HG02943 (cell line): ENCODE data around the gene EPHB1.
"Not testable (repeated sequence)": the region's sequence is repeated elsewhere in the genome, so short reads cannot be mapped to it uniquely, and the experiment has no call there.

Experiments
- ATAC-seq: cut with Tn5 transposase; IDR thresholded peaks from one replicate; pipeline ENCODE4 v1.9.1; 2021; ENCODE audit warnings: mild to moderate bottlenecking, low read depth, moderate library complexity; ENCODE audit not compliant: unreplicated experiment

EPHB1 gene

GRCh38 chr3:134933997-134934396, 138.9 kb downstream of the EPHB1 start:
- no peak for ATAC-seq

- ATAC-seq: no peak
These were observed 139.9 kb downstream of the EPHB1 start for GRCh38 chr3:134934933-134935332.

GRCh38 chr3:134937256-134938028, 142.4 kb downstream of the EPHB1 start:
- ATAC-seq: no peak

DNA sequence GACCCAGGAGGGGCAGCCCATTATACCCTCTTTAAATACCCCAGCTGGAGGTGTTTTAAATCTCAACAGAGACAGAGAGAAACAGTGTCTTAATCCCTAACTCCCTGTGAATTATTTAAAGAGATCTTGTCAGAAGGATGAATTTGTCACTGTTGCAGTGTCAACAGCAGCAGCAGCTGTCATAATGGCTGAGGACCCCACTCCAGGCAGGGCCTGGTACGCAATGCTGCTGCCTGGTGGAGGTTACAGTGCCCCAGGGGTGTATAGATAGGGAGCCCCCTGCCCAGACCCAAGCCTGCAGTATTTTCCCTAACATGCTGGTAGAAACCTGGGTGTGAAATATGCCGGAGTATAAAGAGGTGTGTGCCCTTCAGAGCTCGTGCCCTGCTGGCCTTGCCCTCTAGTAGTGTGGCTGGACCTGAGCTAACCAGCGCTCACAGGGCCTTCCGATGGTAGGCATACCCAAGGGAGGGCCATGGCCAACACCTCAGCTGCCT, 143.0 kb downstream of the EPHB1 start:
- no peak for ATAC-seq

- ATAC-seq: no peak
These were observed 144.9 kb downstream of the EPHB1 start for GRCh38 chr3:134939978-134940377.

- ATAC-seq: no peak
These were observed 146.8 kb downstream of the EPHB1 start for GRCh38 chr3:134941820-134942219.

- no peak for ATAC-seq
These were observed 149.4 kb downstream of the EPHB1 start for GRCh38 chr3:134944429-134944828.

DNA sequence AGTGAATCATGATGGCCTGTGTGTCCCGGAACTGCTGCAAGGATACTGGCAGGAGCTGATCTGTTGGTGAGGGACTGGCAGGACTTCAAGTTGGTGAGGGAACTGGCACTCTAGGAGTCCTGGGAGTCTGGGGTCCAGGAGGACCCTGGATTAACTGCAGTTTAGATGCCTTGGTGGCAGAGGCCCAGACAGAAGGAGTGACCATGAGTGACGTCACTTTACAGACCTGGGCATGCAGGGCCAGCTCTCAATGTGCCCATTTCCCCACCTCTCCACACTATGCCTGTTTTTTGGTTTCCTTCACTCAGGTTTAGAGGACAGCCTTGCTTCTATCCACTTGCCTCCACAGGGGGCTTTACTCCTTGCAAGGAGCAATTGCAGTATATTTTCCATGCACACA, 154.1 kb downstream of the EPHB1 start:
- no peak for ATAC-seq

DNA sequence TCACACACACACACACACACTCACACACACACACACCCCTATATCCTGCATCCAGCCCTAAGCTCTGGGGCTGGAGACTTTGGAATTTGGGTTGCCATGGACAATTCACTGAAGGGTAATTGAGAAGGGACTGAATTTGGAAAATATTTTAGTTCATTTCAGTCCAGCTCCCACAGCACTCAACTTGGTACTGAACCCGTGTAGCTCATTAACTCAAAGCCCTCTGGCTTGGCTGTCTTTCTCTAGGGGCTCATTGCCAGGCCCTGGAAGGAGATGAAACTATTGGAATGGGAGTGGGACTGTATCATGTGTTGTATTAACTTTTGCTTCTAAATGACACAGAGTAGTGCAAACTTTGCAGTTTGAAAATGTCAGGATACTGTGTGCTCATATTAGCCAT, 157.3 kb downstream of the EPHB1 start:
- ATAC-seq: no peak

GRCh38 chr3:134955874-134956273, 160.8 kb downstream of the EPHB1 start:
- no peak for ATAC-seq

GRCh38 chr3:134956395-134956794, 161.3 kb downstream of the EPHB1 start:
- ATAC-seq: no peak

DNA sequence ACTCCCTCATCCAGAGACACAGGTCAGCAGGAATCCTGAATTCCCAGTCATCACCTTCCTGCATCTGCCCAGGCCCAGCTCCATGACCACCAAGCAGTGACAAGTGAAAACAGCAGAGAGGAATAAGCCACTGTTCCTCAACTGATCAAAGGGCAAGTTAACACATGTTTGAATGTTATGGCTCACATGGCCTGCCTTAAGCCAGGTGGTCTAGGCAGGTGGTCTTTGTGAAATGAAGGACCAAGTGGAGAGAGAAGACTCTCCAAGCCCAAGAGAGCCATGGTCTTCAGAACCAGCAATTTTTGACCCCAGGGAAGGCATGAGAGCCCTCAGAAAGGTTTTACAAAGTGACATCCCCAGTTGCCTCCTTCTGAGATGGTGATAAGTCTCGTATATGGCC, 161.8 kb downstream of the EPHB1 start:
- ATAC-seq: no peak

GRCh38 chr3:134959516-134959915, 164.5 kb downstream of the EPHB1 start:
- no peak for ATAC-seq

DNA sequence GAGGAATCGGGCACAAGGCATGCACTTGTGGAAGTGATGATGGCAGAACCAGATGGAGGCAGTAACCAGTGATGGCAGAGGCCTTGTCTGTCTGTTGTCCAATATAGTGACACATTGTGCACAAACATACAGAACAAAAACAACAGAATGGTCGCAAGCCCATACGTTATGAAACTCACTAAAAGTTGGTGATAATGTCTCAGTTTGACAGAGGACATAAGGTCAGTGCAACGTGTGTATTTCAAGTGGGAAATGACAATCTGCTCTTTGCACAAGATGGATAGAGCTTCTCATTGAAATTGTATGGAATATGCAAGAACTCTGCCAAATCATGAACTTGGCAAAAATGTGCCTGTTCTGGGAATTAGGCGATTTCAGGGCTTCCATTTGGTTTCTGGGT, 169.2 kb downstream of the EPHB1 start:
- ATAC-seq: no peak

GRCh38 chr3:134965865-134966481, 170.9 kb downstream of the EPHB1 start:
- no peak for ATAC-seq

DNA sequence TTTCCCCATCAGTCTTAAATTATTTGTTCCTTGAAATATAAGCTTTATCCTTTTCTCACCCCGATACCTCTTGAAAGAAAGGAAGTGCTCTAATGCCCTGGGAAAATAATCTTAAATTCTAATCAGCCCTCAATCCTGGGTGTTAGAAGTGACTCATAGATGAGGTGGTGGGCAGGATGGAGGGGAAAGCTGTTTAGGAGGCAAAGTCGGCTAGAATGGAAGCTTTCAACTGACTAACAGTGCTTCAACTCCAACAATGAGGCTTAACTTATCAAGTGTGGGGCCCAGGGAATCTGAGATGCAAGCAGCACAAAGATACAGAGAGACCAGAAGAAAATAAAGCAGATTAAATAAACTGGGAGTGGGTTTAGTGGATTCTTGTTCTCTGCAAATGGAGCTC, 175.8 kb downstream of the EPHB1 start:
- no peak for ATAC-seq

DNA sequence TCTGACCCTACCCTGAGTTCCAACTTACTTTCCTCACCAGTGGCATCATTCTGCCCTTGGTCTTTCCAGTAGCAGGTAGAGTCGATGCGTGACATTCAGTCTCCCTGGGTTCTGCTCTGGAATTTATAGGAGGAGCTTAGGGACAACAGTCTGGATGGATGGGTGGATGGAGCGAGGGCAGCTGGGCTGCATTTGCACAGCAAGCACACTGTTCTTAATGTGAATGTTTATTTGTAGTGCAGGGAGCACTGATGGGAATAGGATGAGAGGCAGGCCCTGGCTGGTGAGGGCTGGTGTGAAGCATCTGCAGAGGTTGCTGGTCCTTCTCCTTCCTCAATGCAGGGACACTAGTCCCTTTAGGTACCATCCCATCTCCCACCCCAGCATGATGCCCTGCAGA, 176.2 kb downstream of the EPHB1 start:
- ATAC-seq: no peak

GRCh38 chr3:134971907-134972306, 176.8 kb downstream of the EPHB1 start:
- not testable (repeated sequence) for ATAC-seq

DNA sequence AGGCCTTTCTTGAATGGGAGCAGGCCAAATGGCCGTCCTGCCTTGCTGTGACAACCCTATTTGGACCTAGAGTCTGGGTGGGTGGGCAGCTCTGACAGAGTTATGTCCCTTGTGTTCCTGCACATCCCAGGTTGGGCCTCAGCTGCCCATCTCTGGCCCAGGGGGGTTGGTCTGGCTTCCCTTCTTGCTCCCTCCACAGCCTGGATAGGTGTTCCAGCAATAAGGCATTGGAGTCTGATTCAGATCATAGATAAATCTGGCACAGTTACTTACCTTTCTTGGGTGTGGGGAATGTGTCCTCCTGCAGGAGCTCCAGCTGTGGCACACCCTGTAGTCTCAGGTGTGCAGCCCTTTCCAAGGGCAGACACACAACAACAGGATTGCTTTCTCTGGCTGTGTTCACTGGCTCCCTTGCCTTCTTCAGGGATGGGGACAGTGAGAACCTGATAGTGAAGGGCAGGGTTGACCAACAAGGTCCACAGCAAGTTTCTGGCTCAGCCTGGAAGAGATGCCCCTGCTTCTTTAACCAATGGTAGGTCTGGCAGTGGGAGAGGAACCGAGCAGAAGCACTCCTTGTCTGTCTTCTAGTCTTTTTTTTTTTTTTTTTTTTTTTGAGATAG, 177.9 kb downstream of the EPHB1 start:
- no peak for ATAC-seq

GRCh38 chr3:134974624-134975023, 179.6 kb downstream of the EPHB1 start:
- no peak for ATAC-seq

GRCh38 chr3:134976948-134977347, 181.9 kb downstream of the EPHB1 start:
- ATAC-seq: no peak

GRCh38 chr3:134978658-134979057, 183.6 kb downstream of the EPHB1 start:
- no peak for ATAC-seq
